PFSK-1 (cell line): Measurements from ENCODE around the gene JSRP1.

Source experiments
- FOXP2 ChIP-seq: optimal IDR thresholded peaks from 2 replicates; pipeline ENCODE3; 2011; ENCODE audit warnings: borderline replicate concordance, control low read depth, inconsistent platforms; ENCODE audit not compliant: insufficient read depth; ENCODE audit errors: extremely low read length, extremely low read depth
- POLR2AphosphoS5 ChIP-seq: IDR thresholded peaks from 2 replicates; pipeline ENCODE4 v1.6.1; 2012; ENCODE audit warnings: low read depth, mild to moderate bottlenecking, control low read depth, low read length, moderate library complexity
- SIN3A ChIP-seq: IDR thresholded peaks from 2 replicates; pipeline ENCODE4 v1.6.1; 2012; ENCODE audit warnings: mild to moderate bottlenecking, low read length, moderate library complexity, borderline replicate concordance; ENCODE audit not compliant: insufficient read depth
- TAF1 ChIP-seq: IDR thresholded peaks from 2 replicates; pipeline ENCODE4 v1.6.1; 2012; ENCODE audit warnings: low read length, control low read depth, borderline replicate concordance; ENCODE audit not compliant: insufficient read depth
- TF ChIP-seq, protein P1 (sequence below), 2 experiments: IDR thresholded peaks; 2 replicates each; pipeline versions ENCODE4 v1.6.1 to v1.8.0; 2011 to 2012; ENCODE audit warnings: low read depth in 2 of 2, low read length in 2 of 2, control low read depth in 1 of 2, inconsistent platforms in 1 of 2, mild to moderate bottlenecking in 1 of 2, moderate library complexity in 1 of 2; ENCODE audit not compliant: insufficient read depth in 1 of 2

DNA sequence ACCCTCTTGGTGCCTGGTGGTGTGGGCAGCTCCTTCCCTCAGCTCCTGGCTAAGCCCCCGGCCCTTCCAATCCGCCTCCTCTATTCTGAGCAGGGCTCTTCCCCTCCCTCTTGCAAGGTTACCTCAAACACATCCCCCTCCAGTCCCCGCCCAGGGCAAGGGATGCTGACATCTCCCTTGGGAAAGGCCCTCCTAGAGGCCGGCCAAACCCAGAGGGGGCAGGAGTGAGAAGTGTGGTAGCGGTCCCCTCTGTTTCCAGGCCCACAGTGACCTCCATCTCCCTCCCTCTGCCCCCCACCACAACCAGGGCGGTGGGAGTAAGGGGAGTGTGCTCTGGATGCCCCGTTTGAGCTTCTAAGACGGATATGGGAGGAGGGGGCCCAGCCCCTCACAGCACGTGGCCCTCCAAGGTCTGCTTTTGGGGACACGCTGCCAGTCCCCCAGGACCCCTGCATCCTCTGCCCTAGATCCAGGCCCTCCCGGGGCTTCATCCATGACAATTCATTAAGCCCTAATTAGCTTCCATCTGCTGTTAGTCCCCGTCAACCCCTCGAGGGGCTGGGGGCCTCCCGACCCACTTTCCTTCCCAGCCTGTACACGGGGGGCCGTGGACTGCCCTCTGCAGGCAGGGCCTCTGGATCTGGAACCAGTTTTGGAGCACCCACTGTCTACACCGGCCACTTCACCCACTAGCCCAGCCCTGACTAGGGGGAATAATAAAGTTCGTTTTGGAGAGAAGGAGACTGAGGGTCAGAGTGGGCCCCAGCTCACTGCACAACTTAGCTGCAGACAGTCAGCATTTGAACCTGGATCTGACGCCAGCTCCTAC is 49.4 kb upstream of the JSRP1 start:
- TF ChIP-seq, protein P1, sequence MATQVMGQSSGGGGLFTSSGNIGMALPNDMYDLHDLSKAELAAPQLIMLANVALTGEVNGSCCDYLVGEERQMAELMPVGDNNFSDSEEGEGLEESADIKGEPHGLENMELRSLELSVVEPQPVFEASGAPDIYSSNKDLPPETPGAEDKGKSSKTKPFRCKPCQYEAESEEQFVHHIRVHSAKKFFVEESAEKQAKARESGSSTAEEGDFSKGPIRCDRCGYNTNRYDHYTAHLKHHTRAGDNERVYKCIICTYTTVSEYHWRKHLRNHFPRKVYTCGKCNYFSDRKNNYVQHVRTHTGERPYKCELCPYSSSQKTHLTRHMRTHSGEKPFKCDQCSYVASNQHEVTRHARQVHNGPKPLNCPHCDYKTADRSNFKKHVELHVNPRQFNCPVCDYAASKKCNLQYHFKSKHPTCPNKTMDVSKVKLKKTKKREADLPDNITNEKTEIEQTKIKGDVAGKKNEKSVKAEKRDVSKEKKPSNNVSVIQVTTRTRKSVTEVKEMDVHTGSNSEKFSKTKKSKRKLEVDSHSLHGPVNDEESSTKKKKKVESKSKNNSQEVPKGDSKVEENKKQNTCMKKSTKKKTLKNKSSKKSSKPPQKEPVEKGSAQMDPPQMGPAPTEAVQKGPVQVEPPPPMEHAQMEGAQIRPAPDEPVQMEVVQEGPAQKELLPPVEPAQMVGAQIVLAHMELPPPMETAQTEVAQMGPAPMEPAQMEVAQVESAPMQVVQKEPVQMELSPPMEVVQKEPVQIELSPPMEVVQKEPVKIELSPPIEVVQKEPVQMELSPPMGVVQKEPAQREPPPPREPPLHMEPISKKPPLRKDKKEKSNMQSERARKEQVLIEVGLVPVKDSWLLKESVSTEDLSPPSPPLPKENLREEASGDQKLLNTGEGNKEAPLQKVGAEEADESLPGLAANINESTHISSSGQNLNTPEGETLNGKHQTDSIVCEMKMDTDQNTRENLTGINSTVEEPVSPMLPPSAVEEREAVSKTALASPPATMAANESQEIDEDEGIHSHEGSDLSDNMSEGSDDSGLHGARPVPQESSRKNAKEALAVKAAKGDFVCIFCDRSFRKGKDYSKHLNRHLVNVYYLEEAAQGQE (IDR thresholded peaks at IDR 0.05; ENCODE audit: insufficient read depth in 1 of 2, low read depth in 2 of 2, low read length in 2 of 2): no peak
- TF ChIP-seq TAF1: no peak
- no peak for TF ChIP-seq FOXP2
- TF ChIP-seq POLR2AphosphoS5: no peak
- TF ChIP-seq SIN3A: no peak
